Esophagus squamous epithelium (tissue), 5 donors: Measurements from ENCODE around the gene TRPV6. TPM values are rescaled to one million over a fixed set of nuclear protein-coding genes. Genes with fewer than 3 reads are reported as not detected.

Experiments used
- DNase-seq: peaks from one replicate; lab custom pipeline; 2025; lab: John Stamatoyannopoulos, UW
- H3K27ac ChIP-seq, 4 donors: fragments of 200-600 bp; sonication (generic); one replicate each; pipeline ENCODE4 v1.5.1; 2016 to 2019; ENCODE audit warnings: mild to moderate bottlenecking in 1 of 4
- H3K27me3 ChIP-seq, 4 donors: fragments of 200-600 bp; sonication (generic); 1 replicate in 3 of 4; 2 replicates in 1 of 4; pipeline versions ENCODE4 v1.5.1 to v1.6.0; 2017 to 2021; ENCODE audit warnings: antibody characterized with exemption in 1 of 4
- H3K36me3 ChIP-seq, 3 donors: fragments of 200-600 bp; sonication (generic); one replicate each; pipeline ENCODE4 v1.5.1; 2016 to 2019
- H3K4me1 ChIP-seq, 3 donors: fragments of 200-600 bp; sonication (generic); one replicate each; pipeline ENCODE4 v1.5.1; 2017 to 2019
- H3K4me3 ChIP-seq, 4 donors: fragments of 200-600 bp; sonication (generic); 1 replicate in 3 of 4; 2 replicates in 1 of 4; pipeline ENCODE4 v1.5.1; 2016 to 2019; ENCODE audit warnings: mild to moderate bottlenecking in 2 of 4, moderate library complexity in 1 of 4
- H3K9me3 ChIP-seq, 3 donors: fragments of 200-600 bp; sonication (generic); one replicate each; pipeline ENCODE4 v1.5.1; 2016 to 2019
- POLR2A ChIP-seq, 4 donors: fragments of 450-650 bp; IDR thresholded peaks; one replicate each; pipeline ENCODE4 v1.6.1; 2017; ENCODE audit warnings: antibody characterized with exemption in 4 of 4, mild to moderate bottlenecking in 4 of 4, moderate library complexity in 3 of 4
- WGBS, 2 donors: methylation state at CpG; one replicate each; pipeline ENCODE4 v1.1.5; 2018; 5-methylcytosine and 5-hydroxymethylcytosine counted together
- intact Hi-C: fragments of 100-400 bp; cut with DNase I; formaldehyde crosslinking; loops from one replicate; pipeline ENCODE4 v1.15.0; 2022
- total RNA-seq, 4 donors: library from RNA; depleted of rRNA; stranded (reverse); fragments of >200 nt; gene quantifications; one replicate each; pipeline ENCODE4 v1.1.0, GENCODE V29; 2016
- TF ChIP-seq, protein P1 (sequence below), 6 experiments: fragments of 450-650 bp in 4 of 6; fragments of 200-600 bp in 2 of 6; sonication (generic) in 2 of 6; IDR thresholded peaks; one replicate each; pipeline ENCODE4 v1.5.1; 2016 to 2019; ENCODE audit warnings: antibody characterized with exemption in 6 of 6, mild to moderate bottlenecking in 4 of 6, moderate library complexity in 4 of 6
- donor health status: DM: yes; HTN: yes; CAD: no.

TRPV6 gene
- total RNA-seq, 4 donors from 2014 or later, result 0.79 to 6.9 (median 4.5) TPM

DNA sequence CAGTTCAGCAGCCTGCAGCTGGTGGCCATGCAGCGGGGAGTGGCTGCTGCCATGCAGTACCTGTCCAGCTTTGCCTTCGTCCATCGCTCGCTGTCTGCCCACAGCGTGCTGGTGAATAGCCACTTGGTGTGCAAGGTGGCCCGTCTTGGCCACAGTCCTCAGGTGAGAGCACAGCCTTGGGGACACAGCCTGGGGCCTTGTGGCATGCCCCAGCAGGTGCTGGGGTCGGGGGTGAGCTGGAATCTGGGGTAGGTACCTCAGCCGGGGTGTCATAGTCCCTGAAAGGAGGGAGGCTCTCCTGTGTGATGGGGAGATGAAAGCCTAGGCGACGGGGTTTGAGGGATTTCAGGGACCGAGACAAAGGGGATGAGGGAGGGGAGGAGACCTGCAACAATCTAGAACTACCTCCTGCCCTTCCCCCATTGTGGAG, 16.5 kb downstream of the TRPV6 start:
- WGBS, 2 donors, result 87 to 88% methylated on average over 6 to 8 of the region's 11 CpGs
- peaks cover 0 to 69% (median 0%) of the 10 kb centered on the region in 3 donors for H3K36me3 ChIP-seq
- H3K4me3 ChIP-seq, result no peak overlapping the region
- no peak for DNase-seq
- TF ChIP-seq, protein P1, sequence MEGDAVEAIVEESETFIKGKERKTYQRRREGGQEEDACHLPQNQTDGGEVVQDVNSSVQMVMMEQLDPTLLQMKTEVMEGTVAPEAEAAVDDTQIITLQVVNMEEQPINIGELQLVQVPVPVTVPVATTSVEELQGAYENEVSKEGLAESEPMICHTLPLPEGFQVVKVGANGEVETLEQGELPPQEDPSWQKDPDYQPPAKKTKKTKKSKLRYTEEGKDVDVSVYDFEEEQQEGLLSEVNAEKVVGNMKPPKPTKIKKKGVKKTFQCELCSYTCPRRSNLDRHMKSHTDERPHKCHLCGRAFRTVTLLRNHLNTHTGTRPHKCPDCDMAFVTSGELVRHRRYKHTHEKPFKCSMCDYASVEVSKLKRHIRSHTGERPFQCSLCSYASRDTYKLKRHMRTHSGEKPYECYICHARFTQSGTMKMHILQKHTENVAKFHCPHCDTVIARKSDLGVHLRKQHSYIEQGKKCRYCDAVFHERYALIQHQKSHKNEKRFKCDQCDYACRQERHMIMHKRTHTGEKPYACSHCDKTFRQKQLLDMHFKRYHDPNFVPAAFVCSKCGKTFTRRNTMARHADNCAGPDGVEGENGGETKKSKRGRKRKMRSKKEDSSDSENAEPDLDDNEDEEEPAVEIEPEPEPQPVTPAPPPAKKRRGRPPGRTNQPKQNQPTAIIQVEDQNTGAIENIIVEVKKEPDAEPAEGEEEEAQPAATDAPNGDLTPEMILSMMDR (IDR thresholded peaks at IDR 0.05), result no peak
- no peaks in the 10 kb centered on the region for H3K9me3 ChIP-seq
- intact Hi-C loops, result no loop called here
- no peaks in the 10 kb centered on the region for H3K27me3 ChIP-seq
- no peak overlapping the region for H3K27ac ChIP-seq
- H3K4me1 ChIP-seq, result peaks cover 0 to 22% (median 8%) of the 10 kb centered on the region in 3 donors

DNA sequence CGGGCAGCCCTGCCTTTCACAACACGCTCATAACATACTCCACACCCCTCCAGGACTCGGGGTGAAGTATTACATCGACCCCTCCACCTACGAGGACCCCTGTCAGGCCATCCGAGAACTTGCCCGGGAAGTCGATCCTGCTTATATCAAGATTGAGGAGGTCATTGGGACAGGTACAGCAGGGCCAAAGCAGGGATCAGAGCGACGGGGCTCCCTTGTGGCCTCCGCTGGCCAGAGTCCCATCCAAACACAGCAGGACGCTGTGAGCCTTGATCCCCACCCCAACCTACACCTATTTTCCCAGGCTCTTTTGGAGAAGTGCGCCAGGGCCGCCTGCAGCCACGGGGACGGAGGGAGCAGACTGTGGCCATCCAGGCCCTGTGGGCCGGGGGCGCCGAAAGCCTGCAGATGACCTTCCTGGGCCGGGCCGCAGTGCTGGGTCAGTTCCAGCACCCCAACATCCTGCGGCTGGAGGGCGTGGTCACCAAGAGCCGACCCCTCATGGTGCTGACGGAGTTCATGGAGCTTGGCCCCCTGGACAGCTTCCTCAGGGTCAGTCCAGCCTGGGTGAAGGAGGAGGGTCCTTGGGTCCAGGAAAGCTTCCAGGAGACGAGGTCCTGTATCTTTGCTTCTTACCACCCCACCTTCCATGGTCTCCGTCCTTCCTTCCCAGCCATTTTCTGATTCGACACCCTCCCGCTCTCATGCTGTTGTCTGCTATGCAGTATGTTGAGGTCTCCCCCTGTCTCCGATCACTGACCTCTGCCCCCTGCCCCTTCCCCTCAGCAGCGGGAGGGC, 17.2 kb downstream of the TRPV6 start:
- peaks cover 0 to 22% (median 8%) of the 10 kb centered on the region in 3 donors for H3K4me1 ChIP-seq
- intact Hi-C loops, result no loop called here
- no peaks in the 10 kb centered on the region for H3K27me3 ChIP-seq
- no peak overlapping the region for H3K4me3 ChIP-seq
- no peak for DNase-seq
- no peak overlapping the region for H3K27ac ChIP-seq
- TF ChIP-seq POLR2A (IDR thresholded peaks at IDR 0.05), result no peak
- TF ChIP-seq, protein P1 (IDR thresholded peaks at IDR 0.05), result no peak
- H3K36me3 ChIP-seq, result peaks cover 0 to 75% (median 0%) of the 10 kb centered on the region in 3 donors
- H3K9me3 ChIP-seq, result no peaks in the 10 kb centered on the region
- WGBS, 2 donors, result 76 to 88% methylated on average over 8 to 16 of the region's 31 CpGs

GRCh38 chr7:142867398-142868187, 18.0 kb downstream of the TRPV6 start:
- Histone ChIP-seq H3K4me3 (no peak overlapping the region), H3K36me3 (peaks cover 0 to 82% (median 0%) of the 10 kb centered on the region in 3 donors), H3K9me3 (no peaks in the 10 kb centered on the region), H3K4me1 (peaks cover 0 to 22% (median 8%) of the 10 kb centered on the region in 3 donors), H3K27ac (no peak overlapping the region), H3K27me3 (no peaks in the 10 kb centered on the region)
- 82 to 88% methylated on average over 6 of the region's 18 CpGs for WGBS, 2 donors
- intact Hi-C loops, result no loop called here
- TF ChIP-seq POLR2A (IDR thresholded peaks at IDR 0.05), result no peak
- TF ChIP-seq, protein P1 (IDR thresholded peaks at IDR 0.05), result no peak
- no peak for DNase-seq

GRCh38 chr7:142867097-142867378, 18.5 kb downstream of the TRPV6 start:
- Histone ChIP-seq H3K27me3 (no peaks in the 10 kb centered on the region), H3K9me3 (no peaks in the 10 kb centered on the region), H3K36me3 (peaks cover 0 to 82% (median 0%) of the 10 kb centered on the region in 3 donors), H3K27ac (no peak overlapping the region), H3K4me1 (peaks cover 0 to 22% (median 8%) of the 10 kb centered on the region in 3 donors), H3K4me3 (no peak overlapping the region)
- intact Hi-C loops, result no loop called here
- DNase-seq, result no peak
- TF ChIP-seq, protein P1 (IDR thresholded peaks at IDR 0.05), result no peak
- no peak for TF ChIP-seq POLR2A (IDR thresholded peaks at IDR 0.05)
- 73 to 79% methylated on average over 4 of the region's 4 CpGs for WGBS, 2 donors
